NCI-H2227 treated with DMSO at 0.1 percent for 48 hours (cell line): ENCODE results near the gene SYNE1.
A peak's percentile ranks its signal among the peaks of the same experiment; 100 is the strongest.

Experiments
- DNase-seq: peaks from one replicate; lab custom pipeline; 2025; lab: John Stamatoyannopoulos, UW

Gene SYNE1

GRCh38 chr6:152273638-152274037, 363.5 kb downstream of the SYNE1 start:
- no peak for DNase-seq

GRCh38 chr6:152273002-152273401, 364.2 kb downstream of the SYNE1 start:
- DNase-seq, result no peak

GRCh38 chr6:152272486-152272885, 364.7 kb downstream of the SYNE1 start:
- no peak for DNase-seq

- no peak for DNase-seq
Observed at GRCh38 chr6:152271776-152272464, 365.2 kb downstream of the SYNE1 start.

- no peak for DNase-seq
Observed at GRCh38 chr6:152270301-152270925, 366.7 kb downstream of the SYNE1 start.

GRCh38 chr6:152268846-152269442, 368.2 kb downstream of the SYNE1 start:
- DNase-seq, result no peak

- peak; percentile 1 for DNase-seq
Observed at GRCh38 chr6:152267967-152268845, 369.0 kb downstream of the SYNE1 start.

- DNase-seq, result no peak
Observed at GRCh38 chr6:152265651-152266050, 371.5 kb downstream of the SYNE1 start.

GRCh38 chr6:152263582-152263981, 373.6 kb downstream of the SYNE1 start:
- no peak for DNase-seq

GRCh38 chr6:152261179-152261578, 376.0 kb downstream of the SYNE1 start:
- no peak for DNase-seq

GRCh38 chr6:152259234-152259633, 377.9 kb downstream of the SYNE1 start:
- DNase-seq, result no peak

- DNase-seq, result no peak
Observed at GRCh38 chr6:152257581-152257980, 379.6 kb downstream of the SYNE1 start.

GRCh38 chr6:152250127-152250526, 387.0 kb downstream of the SYNE1 start:
- no peak for DNase-seq

GRCh38 chr6:152248980-152249379, 388.2 kb downstream of the SYNE1 start:
- no peak for DNase-seq

- DNase-seq, result no peak
Observed at GRCh38 chr6:152246554-152247337, 390.4 kb downstream of the SYNE1 start.

GRCh38 chr6:152244998-152245630, 392.0 kb downstream of the SYNE1 start:
- DNase-seq, result no peak

GRCh38 chr6:152241013-152241766, 396.0 kb downstream of the SYNE1 start:
- DNase-seq, result no peak

GRCh38 chr6:152240436-152240835, 396.7 kb downstream of the SYNE1 start:
- DNase-seq, result no peak

GRCh38 chr6:152236370-152237097, 400.6 kb downstream of the SYNE1 start:
- no peak for DNase-seq
